GM13976 (cell line): Measurements from ENCODE around the gene PBOV1.

ENCODE experiments used
- DNase-seq: peaks from one replicate; pipeline ENCODE4 v3.0.0; 2012; ENCODE audit warnings: low spot score
- CTCF ChIP-seq: IDR thresholded peaks from 2 replicates; pipeline ENCODE4 v1.5.1; 2012; ENCODE audit warnings: borderline replicate concordance, mild to moderate bottlenecking; ENCODE audit not compliant: insufficient read depth; ENCODE audit errors: extremely low read depth, missing control alignments, control extremely low read depth
- in situ Hi-C: fragments of 300-500 bp; cut with MboI; formaldehyde crosslinking; loops from one replicate; pipeline ENCODE4 v1.12.0; 2022; ENCODE audit warnings: low sequenced_read_pairs, mixed read lengths, inconsistent platforms; ENCODE audit not compliant: unreplicated experiment

Gene PBOV1

GRCh38 chr6:138241381-138241780, 23.1 kb upstream of the PBOV1 start:
- in situ Hi-C loops = no loop called here
- no peak for DNase-seq
- TF ChIP-seq CTCF = no peak

- in situ Hi-C loops = no loop called here
- TF ChIP-seq CTCF = no peak
- no peak for DNase-seq
These were observed 22.4 kb upstream of the PBOV1 start for GRCh38 chr6:138240476-138241245.

- no peak for TF ChIP-seq CTCF
- in situ Hi-C loops = no loop called here
These were observed 21.5 kb upstream of the PBOV1 start for GRCh38 chr6:138239774-138240173.

GRCh38 chr6:138238368-138238767, 20.1 kb upstream of the PBOV1 start:
- DNase-seq = no peak
- TF ChIP-seq CTCF = no peak
- in situ Hi-C loops = no loop called here

More at GRCh38 chr6:138239774-138240173, 21.5 kb upstream of the PBOV1 start:
- DNase-seq = no peak

- no peak for DNase-seq
- in situ Hi-C loops = no loop called here
- TF ChIP-seq CTCF = no peak
These were observed 19.2 kb upstream of the PBOV1 start for GRCh38 chr6:138237463-138237862.

- TF ChIP-seq CTCF = no peak
- in situ Hi-C loops = no loop called here
- DNase-seq = no peak
These were observed 17.4 kb upstream of the PBOV1 start for GRCh38 chr6:138235693-138236092.

GRCh38 chr6:138235205-138235604, 16.9 kb upstream of the PBOV1 start:
- DNase-seq = no peak
- in situ Hi-C loops = no loop called here
- no peak for TF ChIP-seq CTCF
